ENCODE data around the gene SELENOF.
A peak's percentile ranks its signal among the peaks of the same experiment; 100 is the strongest.
"Not testable (repeated sequence)": the region's sequence is repeated elsewhere in the genome, so short reads cannot be mapped to it uniquely, and the experiment has no call there.

Gene SELENOF

DNA sequence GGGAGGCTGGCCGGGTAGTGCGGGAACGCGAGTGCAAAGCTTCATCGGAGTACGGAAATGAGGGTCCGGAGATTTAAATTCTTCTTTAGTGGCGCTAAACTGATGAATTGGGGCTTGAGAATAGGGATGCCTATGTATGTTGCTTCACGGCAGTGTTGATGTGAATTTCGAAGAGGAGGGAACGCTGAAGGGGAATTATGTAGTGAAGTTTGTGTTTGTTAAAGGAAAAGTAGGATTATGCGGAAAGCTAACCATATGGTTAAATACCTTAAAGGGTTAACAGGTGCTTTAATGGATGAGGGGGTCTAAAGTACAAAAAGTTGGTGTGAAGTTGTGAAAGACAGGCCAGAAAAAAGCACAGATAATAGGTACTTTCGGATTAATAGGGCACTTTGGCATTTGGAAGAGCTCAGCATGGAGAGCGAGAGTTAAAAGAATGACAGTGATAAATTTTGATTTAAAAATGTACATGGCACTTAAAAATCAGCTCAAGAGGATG, 1.9 kb upstream of the SELENOF start:
- no peak for DNase-seq

DNA sequence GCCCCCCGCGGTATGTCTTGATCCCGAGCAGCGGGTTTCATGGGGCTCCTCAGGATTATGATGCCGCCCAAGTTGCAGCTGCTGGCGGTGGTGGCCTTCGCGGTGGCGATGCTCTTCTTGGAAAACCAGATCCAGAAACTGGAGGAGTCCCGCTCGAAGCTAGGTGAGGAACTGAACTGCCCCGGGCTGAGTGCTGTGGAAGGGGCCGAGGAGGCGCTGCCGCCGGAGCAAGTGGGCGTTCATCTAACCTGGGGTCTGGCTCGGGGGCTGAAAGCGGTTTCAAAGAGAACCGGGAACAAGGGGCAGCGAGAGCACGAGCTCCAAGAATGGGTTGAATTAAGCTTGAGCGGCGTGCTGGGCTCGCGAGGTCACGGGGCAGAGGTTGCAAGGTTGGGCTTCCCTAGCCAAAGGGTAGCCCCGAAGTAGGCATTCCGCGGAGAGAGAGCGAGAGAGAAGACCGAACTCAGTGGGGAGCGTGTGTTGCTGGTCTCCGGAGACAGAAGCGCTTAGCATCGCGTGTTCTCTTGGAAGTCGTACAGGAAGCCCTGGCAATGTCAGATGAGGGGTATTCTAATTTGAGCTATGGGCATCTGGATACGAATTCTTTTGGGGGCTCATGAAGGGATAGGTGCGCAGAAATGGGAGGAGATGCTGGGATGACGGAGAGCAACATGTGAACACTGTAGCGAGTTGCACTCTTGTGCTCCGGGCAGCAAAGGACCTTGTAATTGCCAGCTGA, 1.2 kb upstream of the SELENOF start:
- peak; percentile 42 for DNase-seq

DNA sequence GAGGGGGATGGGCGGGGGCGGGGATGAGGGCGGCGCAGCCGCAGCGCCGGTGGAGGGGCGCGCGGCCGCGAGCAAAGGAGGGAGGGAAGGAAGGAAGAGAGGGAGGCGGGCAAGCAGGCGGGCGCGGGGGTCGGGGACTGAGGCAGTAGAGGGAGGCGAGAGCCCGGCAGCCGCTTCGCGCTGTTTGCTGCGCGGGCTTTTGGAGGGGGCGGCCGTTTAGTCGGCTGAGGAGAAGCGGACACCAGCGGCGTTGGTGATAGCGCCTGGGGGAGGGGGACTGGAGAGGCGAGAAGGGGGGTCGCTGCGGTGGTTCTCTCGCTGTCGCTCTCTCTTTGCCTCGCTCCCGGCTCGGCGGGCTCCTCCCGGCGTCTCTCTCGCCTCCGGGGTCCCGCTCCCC, 673 bp upstream of the SELENOF start, which contains the start of gene HS2ST1:
HS2ST1 (plus strand) TSS at position 35 of the 397 bp plus-strand sequence.
- DNase-seq, result no peak

DNA sequence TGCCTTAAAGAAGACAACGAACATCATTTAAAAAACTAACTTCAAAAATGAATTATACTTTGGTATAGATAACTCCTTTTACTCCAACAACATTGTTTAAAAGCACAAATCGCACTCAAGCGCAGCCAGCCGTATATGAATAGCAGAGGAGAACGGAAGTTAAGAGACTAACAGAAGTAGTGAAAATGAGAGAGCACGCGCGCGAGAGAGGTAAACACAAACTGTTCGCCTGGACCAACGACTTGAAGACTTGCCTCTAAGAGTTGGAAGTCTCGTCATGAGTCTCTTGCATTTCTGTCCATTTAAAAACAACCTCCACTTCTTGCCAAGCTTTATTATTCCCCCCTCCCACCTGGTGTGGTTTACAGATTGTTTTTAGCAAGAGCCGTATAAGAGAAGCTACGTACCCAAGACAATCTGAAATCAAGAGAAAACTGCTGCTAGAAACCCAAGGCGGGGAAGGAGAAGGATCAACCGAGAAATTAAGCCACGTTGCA, 479 bp downstream of the SELENOF start:
- peak; percentile 33 for DNase-seq

DNA sequence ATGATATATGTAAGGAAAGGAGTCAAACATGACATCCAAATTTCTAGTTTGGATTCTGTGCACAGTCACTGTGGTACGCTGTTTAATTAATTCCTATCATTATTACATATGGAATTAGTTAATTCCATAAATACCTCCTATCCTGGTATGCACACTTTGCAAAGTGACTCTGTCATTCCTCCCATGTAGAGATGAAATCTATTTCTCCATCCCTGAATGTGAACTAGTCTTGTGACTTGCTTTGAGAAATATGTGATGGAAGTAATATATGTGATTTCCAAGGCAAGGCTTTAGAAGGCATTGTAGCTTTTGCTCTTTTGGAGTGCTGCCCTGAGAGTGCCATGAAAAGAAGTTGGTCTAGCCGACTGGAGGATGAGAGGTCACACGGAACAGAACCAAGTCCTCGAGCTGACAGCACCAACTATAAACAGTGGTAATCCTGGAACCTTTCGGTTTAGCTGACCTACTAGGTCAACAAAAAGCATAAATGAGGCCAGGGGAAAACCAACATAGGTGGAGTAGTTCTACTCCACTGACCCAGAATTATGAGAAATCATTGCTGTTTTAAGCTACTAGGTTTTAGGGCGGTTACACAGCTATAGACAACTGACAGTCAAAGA, 1.5 kb downstream of the SELENOF start:
- DNase-seq, result peak; percentile 51

GRCh38 chr1:86906419-86906818, 7.5 kb downstream of the SELENOF start:
- DNase-seq, result no peak

GRCh38 chr1:86905875-86906274, 8.1 kb downstream of the SELENOF start:
- no peak for DNase-seq

- not testable (repeated sequence) for DNase-seq
Measured at GRCh38 chr1:86899401-86899800, 14.5 kb downstream of the SELENOF start.

DNA sequence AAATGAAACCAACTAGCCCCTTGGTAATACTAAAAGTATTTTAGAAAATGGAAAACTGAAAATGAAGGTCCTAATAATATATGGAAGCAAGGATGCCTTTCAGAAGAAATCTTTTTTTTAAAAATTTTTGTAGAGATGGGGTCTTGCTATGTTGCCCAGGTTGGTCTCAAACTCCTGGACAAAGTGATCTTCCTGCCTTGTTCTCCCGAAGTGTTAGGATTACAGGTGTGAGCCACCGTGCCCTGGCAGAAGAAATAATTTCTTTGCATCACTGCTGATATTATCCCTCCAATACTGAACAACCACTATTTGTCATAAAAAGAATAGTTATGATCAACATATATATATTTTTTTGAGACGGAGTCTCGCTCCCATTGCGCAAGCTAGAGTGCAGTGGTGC, 25.6 kb downstream of the SELENOF start:
- DNase-seq, result no peak

- no peak for DNase-seq
Measured at GRCh38 chr1:86887479-86888162, 26.3 kb downstream of the SELENOF start.

GRCh38 chr1:86875722-86876121, 38.2 kb downstream of the SELENOF start:
- no peak for DNase-seq

DNA sequence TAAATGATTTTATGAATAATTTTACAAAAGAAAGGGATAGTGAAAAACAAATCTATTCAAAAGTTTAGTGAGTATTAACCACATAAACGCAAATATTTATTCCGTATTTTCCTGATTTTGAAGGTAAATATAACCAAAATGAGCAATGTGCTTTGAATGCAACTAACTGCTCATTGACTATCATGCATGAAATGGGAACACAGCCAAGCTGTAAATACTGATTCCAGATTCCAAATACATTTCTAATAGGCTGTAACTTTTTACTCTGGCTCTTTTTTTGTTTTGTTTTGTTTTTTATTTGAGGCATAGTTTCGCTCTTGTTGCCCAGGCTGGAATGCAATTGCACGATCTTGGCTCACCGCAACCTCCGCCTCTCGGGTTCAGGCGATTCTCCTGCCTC, 41.8 kb downstream of the SELENOF start:
- peak; percentile 38 for DNase-seq

DNA sequence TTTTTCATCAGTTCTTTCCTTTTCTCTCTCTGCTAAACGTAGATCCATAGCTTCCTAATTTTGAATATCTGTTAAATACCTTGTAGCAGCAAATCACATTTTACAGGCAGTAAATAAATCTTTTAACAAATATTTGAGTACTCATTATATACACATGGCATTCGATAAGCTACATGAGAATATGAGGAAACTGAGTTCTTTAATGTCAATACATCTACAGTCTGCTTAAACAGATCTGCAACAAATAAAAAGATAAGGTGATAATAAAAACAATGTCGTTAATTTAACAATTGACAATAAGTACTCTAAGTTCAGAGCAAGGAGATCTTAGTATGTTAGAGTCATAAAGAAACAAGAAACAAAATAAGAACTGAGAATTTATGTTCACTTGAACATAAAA, 42.9 kb downstream of the SELENOF start:
- DNase-seq, result no peak

- peak; percentile 2 for DNase-seq
Measured at GRCh38 chr1:86868477-86868876, 45.4 kb downstream of the SELENOF start.

- not testable (repeated sequence) for DNase-seq
Measured at GRCh38 chr1:86867278-86867677, 46.6 kb downstream of the SELENOF start.

- DNase-seq, result peak; percentile 23
Measured at GRCh38 chr1:86866665-86867064, 47.3 kb downstream of the SELENOF start.

DNA sequence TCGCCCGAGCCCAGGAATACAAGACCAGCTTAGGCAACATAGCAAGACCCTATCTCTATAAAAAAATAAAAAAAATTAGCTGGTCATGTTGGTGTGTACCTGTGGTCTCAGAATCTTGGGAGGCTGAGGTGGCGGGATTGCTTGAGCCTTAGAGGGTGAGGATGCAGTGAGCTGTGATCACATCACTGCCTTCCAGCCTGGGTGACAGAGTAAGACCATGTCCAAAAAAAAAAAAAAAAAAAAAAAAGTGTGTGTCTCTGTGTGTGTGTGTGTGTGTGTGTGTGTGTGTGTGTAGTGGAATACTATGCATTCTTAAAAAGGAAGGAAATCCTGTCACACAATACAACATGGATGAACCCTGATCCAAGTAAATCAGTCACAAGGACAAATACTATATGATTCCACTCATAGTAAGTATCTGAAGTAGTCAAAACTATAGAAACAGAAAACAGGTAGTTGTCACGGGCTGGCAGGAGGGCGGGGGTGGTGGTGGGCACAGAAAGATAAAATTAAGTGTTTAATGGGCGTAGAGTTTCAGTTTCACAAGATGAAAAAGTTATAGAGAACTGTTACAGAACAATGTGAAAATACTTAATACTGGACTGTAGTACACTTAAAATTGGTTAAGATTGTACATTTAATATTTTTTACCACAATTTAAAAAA, 47.8 kb downstream of the SELENOF start:
- DNase-seq, result no peak

- DNase-seq, result no peak
Measured at GRCh38 chr1:86862920-86863319, 51.0 kb downstream of the SELENOF start.

- no peak for DNase-seq
Measured at GRCh38 chr1:86861424-86861823, 52.5 kb downstream of the SELENOF start.

DNA sequence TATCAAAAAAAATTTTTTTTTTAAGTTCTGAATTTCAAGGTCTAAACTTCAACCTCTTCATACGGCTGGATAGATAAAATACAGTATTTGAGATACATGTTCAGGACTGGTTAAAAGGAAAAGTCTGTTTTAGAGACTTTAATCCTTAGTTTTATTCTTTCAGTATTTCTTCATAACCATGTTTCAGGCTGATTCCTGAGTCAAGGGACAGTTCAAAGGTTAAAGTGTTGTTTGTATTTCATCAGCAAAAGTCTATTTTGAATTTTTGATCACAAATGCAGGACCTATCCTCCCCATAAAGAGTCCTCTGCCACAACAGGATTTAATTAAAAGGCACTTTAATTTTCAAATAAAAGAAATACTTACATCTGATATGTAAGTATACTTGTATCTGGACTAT, 53.5 kb downstream of the SELENOF start:
- DNase-seq, result no peak

- DNase-seq, result no peak
Measured at GRCh38 chr1:86860020-86860419, 53.9 kb downstream of the SELENOF start.

DNA sequence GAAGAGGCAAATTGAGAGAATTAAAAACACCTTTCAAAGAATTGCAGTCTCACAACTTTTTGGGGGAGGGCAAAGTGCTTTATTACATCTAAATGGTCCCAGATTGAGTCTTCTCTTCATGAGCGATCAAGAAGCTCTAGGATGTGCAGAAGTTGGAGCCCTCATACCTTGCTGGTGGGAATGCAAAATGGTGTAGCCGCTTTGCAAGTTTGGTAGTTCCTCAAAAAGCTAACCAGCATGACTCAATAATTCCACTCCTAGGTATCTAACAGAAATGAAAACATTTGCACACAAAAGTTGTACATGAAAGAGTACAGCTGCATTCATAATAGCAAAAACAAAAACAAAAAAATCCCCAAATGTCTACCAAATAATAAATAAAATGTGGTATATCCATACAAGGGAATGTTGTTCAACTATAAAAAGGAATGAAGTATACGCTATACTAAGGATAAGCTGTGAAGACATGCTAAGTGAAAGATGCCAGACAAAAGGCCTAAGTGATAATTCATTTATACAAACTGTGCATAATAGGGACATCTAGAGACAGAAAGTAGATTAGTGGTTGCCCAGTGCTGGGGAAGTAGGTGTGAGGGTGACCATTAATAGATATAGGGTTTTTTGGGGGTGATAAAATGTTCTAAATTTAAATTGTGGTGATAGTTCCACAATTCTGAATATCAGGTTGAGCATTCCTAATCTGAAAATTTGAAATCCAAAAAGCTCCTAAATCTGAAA, 55.2 kb downstream of the SELENOF start:
- no peak for DNase-seq

All from fibroblast of skin of abdomen (primary cell).